ENCODE measurements around the gene CAPN10. TPM values are rescaled to one million over a fixed set of nuclear protein-coding genes. Genes with fewer than 3 reads are reported as not detected.
A peak's percentile ranks its signal among the peaks of the same experiment; 100 is the strongest.

Gene CAPN10
- total RNA-seq, 1 donor from 2014 or later, result 27.8 TPM

- H3K4me3 ChIP-seq, result peak overlapping the region; percentile 77 to 91
- H3K36me3 ChIP-seq, result peaks cover 16 to 18% of the 10 kb centered on the region in 2 donors
- TF ChIP-seq CTCF (IDR thresholded peaks at IDR 0.05), result no peak
- H3K9me3 ChIP-seq, result no peaks in the 10 kb centered on the region
- H3K27ac ChIP-seq, result peak overlapping the region; percentile 71 to 73
- H3K27me3 ChIP-seq, result no peaks in the 10 kb centered on the region
- peak; percentile 7 to 64 for DNase-seq (ENCODE audit: low spot score in 2 of 2)
- intact Hi-C loops (cut with DNase I), result loop anchor here (5.0 to 10.0 kb wide), 6 partner anchors 195 to 1167 kb away; partner anchors contain the start of genes HDAC4, PASK, SNED1 and STK25
- H3K4me1 ChIP-seq, result peaks cover 14 to 31% of the 10 kb centered on the region in 2 donors
Observed at GRCh38 chr2:240569523-240569997, 17.0 kb upstream of the CAPN10 start.

- Histone ChIP-seq H3K4me1 (peaks cover 14 to 31% of the 10 kb centered on the region in 2 donors), H3K4me3 (peak overlapping the region in 1 of 2 donors; percentile 91), H3K9me3 (no peaks in the 10 kb centered on the region), H3K27me3 (no peaks in the 10 kb centered on the region), H3K27ac (no peak overlapping the region), H3K36me3 (peaks cover 21 to 23% of the 10 kb centered on the region in 2 donors)
- no peak for TF ChIP-seq CTCF (IDR thresholded peaks at IDR 0.05)
- DNase-seq (ENCODE audit: low spot score in 2 of 2), result peak; percentile 5 to 62
- intact Hi-C loops (cut with DNase I), result loop anchor here (5.0 to 10.0 kb wide), 6 partner anchors 195 to 1168 kb away; partner anchors contain the start of genes HDAC4, PASK, SNED1 and STK25
Observed at GRCh38 chr2:240569998-240570530, 16.5 kb upstream of the CAPN10 start.

- peak; percentile 4 to 56 for DNase-seq (ENCODE audit: low spot score in 2 of 2)
- Histone ChIP-seq H3K9me3 (no peaks in the 10 kb centered on the region), H3K27me3 (no peaks in the 10 kb centered on the region), H3K4me1 (peaks cover 12 to 27% of the 10 kb centered on the region in 2 donors), H3K27ac (no peak overlapping the region), H3K4me3 (peak overlapping the region in 1 of 2 donors; percentile 91), H3K36me3 (peaks cover 27 to 29% of the 10 kb centered on the region in 2 donors)
- intact Hi-C loops (cut with DNase I), result no loop called here
- TF ChIP-seq CTCF (IDR thresholded peaks at IDR 0.05), result no peak
Observed at GRCh38 chr2:240570531-240571313, 15.8 kb upstream of the CAPN10 start.

GRCh38 chr2:240571314-240571973 is 15.1 kb upstream of the CAPN10 start:
- TF ChIP-seq CTCF (IDR thresholded peaks at IDR 0.05), result no peak
- H3K4me1 ChIP-seq, result peaks cover 9 to 21% of the 10 kb centered on the region in 2 donors
- H3K27me3 ChIP-seq, result no peaks in the 10 kb centered on the region
- intact Hi-C loops (cut with DNase I), result no loop called here
- no peak overlapping the region for H3K27ac ChIP-seq
- H3K4me3 ChIP-seq, result no peak overlapping the region
- DNase-seq (ENCODE audit: low spot score in 2 of 2), result peak in 1 of 2 donors; percentile 58
- H3K36me3 ChIP-seq, result peaks cover 27 to 37% of the 10 kb centered on the region in 2 donors
- H3K9me3 ChIP-seq, result no peaks in the 10 kb centered on the region

- intact Hi-C loops (cut with DNase I), result no loop called here
- no peak for TF ChIP-seq CTCF (IDR thresholded peaks at IDR 0.05)
- Histone ChIP-seq H3K9me3 (no peaks in the 10 kb centered on the region), H3K4me3 (no peak overlapping the region), H3K4me1 (peaks cover 3 to 16% of the 10 kb centered on the region in 2 donors), H3K27ac (no peak overlapping the region), H3K27me3 (no peaks in the 10 kb centered on the region), H3K36me3 (peaks cover 29 to 46% of the 10 kb centered on the region in 2 donors)
- DNase-seq (ENCODE audit: low spot score in 2 of 2), result no peak
Observed at GRCh38 chr2:240572141-240573031, 14.1 kb upstream of the CAPN10 start.
